Stimulated activated CD4-positive, alpha-beta T cell treated with anti-CD3 and anti-CD28 coated beads, Interleukin-2, amount 100 ng/mL, for 48 hours (primary cell): ENCODE data around the gene PCDHAC2.

ENCODE experiments used
- DNase-seq, 2 donors: peaks; one replicate each; pipeline ENCODE4 v3.0.0-alpha.2; 2020

The PCDHAC2 gene, protein sequence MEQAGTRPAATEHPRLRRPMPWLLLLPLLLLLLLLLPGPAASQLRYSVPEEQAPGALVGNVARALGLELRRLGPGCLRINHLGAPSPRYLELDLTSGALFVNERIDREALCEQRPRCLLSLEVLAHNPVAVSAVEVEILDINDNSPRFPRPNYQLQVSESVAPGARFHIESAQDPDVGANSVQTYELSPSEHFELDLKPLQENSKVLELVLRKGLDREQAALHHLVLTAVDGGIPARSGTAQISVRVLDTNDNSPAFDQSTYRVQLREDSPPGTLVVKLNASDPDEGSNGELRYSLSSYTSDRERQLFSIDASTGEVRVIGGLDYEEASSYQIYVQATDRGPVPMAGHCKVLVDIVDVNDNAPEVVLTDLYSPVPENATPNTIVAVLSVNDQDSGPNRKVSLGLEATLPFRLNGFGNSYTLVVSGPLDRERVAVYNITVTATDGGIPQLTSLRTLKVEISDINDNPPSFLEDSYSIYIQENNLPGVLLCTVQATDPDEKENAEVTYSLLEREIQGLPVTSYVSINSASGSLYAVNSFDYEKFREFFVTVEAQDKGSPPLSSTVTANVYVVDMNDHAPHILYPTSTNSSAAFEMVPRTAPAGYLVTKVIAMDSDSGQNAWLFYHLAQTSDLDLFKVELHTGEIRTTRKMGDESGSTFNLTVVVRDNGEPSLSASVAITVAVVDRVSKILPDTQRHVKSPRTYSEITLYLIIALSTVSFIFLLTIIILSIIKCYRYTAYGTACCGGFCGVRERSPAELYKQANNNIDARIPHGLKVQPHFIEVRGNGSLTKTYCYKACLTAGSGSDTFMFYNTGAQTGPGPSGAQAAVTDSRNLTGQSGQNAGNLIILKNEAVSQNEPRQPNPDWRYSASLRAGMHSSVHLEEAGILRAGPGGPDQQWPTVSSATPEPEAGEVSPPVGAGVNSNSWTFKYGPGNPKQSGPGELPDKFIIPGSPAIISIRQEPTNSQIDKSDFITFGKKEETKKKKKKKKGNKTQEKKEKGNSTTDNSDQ

DNA sequence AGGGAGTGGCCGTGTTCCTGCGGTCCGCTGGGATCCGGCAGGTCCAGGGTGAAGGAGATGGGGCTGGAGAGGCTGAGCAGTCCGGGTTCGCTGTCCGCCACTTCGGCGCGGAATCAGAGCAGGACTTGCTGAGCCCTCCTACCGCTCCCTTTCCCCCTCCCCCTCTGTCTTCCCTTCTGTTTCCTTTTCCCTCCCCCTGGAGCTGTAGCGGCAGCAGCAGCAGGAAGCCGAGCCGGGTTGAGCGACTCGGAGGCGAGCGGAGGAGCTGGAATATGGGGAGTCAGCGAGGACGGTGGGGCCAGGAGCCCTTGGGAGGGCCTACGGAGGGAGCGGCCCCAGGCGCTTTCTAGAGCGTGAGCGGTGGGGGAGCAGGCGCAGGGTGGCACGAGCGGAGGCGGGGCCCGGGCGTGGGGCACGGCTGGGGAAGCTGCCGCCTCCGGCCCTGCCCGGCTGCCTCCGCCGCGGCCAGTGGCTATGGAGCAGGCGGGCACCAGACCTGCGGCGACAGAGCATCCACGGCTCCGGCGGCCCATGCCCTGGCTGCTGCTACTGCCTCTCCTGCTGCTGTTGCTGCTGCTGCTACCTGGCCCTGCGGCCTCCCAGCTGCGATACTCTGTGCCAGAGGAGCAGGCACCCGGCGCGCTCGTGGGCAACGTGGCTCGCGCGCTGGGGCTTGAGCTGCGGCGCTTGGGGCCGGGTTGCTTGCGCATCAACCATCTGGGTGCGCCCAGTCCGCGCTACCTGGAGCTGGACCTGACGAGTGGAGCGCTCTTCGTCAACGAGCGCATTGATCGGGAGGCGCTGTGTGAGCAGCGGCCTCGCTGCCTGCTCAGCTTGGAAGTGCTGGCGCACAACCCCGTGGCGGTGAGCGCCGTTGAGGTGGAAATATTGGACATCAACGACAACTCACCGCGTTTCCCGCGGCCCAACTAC, at the start of gene PCDHAC2:
PCDHAC2 (plus strand) TSS at position 184 of the 933 bp plus-strand sequence; CDS start at position 475, 291 bp downstream.
- DNase-seq = no peak

DNA sequence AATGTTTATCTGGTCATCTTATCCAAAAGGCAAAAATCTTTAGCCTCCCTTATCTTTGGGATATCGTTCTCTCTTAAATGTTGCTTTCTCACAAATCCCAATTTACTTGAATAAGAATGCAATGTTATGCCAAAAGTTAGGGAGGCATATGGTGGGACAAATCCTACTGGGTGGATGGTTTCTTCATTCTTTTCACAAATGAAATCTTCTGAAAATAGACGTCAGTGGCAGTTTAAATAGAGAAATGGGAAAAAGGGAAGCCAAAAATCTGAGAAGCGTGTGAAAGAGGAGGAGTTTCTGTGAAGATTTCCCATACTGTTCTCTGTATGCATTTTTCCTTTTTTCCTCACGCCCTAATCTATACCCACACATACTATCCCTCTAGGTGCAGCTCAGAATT, 42.7 kb upstream of the PCDHAC2 start:
- no peak for DNase-seq

DNA sequence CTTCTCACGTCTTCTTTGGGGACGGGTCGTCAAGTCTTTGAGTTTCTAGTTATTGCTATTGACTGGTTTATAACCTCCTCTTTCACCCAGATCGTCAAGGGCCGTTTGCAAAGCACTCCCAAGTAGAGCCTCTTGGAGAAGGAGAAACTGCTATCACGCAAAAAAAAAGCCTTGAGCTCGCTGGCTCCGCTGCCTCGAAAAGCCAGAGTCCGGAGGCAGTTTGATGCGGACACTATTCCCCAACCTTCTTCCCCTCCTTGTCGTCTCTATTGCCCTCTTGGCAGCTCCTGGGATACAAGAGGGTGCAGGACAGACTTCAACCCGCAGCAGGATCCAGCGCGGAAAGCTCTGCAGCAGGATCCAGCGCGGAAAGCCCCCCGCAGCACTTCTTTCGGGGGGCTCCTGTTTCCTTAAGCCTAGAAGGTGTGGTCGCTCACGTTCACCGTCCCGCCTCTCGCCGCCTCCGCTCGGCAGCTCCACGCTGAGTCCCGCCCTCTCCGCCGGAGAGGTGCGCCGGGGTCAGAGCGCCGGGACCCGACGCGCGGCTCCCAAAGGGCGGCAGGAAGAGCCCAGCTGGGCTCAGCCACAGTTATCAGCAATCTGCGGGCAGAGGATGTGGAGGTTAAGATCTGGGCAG, 40.4 kb upstream of the PCDHAC2 start, which contains the start of gene PCDHAC1:
PCDHAC1 (plus strand) TSS at position 494 of the 637 bp plus-strand sequence. CDS start 594 bp downstream, outside the sequence.
- no peak for DNase-seq

DNA sequence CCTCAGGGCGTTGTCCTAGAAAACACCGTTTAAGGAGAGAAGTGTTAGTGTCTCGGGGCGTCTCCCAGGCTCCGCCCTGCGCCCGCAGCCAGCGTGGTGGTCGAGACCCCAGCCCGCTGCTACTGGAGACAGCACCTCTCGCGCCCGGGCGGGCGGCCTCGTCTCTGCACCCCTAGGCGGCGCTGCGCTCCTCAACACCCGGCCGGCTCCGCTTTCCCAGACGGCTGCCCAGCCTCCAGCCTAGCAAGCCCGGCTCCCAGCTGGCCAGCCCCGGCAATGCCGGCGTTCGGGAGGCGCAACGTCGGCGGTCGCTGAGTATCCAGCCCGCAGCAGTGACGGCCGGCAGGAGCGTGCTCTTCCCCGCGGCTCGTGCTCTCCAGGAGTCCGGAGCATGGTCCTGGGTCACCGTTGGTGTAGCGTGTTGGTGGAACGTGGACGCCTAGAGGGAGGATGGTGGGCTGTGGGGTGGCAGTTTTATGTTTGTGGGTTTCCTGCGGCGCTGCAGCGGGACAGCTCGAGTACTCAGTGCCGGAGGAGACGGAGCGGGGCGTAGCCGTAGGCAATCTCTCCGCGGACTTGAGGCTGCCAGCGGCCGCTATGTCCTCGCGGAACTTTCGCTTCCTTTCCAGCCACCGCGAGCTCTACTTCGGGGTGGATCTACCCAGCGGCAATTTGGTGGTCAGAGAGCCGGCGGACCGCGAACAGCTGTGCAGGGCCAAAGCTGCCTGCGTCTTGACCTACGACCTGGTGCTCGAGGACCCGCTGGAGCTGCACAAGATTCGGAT, 39.6 kb upstream of the PCDHAC2 start:
- DNase-seq = peak; percentile 24 to 38

DNA sequence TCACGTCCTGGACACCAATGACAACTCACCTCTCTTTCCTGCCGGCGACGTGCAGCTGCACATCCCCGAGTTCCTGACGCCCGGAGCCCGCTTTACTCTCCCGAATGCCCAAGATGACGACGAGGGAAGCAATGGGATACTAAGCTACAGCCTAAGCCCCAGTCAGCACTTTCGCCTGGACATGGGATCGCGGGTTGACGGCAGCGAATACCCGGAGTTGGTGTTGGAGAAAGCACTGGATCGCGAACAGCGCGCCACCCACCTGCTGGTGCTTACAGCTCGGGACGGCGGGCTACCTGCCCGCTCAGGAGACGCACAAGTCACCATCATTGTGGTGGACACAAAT, 39.1 kb upstream of the PCDHAC2 start:
- no peak for DNase-seq

DNA sequence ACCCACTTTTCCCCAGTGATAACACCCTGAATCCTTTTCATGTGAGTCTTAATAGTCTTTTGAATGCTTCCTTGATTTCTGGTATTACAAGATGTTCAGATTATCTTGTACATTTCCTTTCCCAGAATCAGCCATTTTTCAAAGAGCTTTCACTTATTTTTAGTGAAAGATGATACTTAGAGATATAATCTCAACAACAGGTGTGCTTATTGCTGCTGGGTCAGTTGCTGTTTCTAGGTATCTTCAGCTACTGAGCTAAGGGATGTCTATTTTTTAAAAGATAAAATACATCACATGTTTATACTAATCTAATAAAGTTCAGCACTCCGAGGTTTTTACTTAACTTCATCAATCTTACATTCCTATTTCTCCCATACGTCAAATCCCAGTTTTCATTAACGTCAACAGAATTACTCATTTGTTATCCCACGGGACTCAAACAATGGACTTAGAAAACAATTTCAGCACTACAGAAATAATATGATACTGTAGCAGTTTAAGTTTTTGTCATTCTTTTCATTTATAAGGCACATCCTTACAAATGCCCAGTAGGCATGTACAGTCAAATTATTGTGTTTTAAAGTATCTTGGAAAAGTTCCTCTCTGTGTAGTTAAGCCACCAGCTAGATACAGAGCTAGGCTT, 31.2 kb upstream of the PCDHAC2 start:
- no peak for DNase-seq

DNA sequence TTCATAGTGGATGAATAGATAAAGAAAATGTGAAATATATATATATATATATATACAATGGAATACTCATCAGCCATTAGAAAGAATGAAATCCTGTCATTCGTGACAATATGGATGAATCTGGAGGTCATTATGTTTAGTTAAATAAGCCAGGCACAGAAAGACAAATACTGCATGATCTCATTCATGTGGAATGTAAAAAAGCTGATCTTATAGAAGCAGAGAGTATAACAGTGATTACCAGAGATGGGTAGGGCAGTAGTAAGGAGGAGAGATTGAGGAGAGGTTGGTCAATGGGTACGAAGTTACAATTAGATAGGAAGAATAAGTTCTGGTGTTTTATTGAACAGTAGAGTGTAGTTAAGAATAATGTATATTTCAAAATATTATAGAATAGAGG, 19.7 kb upstream of the PCDHAC2 start:
- DNase-seq = no peak

DNA sequence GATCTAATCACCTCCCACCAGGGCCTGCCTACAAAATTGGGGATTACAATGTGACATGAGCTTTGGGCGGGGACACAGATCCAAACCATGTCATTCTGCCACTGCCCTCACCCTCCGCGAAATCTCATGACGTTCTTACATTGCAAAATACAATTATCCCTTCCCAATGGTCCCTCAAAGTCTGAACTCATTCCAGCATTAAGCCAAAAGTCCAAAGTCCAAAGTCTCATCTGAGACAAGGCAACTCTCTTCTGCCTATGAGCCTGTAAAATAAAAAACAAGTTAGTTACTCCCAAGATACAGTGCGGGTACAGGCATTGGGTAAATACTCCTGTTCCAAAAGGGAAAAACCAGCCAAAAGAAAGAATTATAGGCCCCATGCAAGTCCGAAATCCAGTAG, 14.6 kb upstream of the PCDHAC2 start:
- DNase-seq = no peak

DNA sequence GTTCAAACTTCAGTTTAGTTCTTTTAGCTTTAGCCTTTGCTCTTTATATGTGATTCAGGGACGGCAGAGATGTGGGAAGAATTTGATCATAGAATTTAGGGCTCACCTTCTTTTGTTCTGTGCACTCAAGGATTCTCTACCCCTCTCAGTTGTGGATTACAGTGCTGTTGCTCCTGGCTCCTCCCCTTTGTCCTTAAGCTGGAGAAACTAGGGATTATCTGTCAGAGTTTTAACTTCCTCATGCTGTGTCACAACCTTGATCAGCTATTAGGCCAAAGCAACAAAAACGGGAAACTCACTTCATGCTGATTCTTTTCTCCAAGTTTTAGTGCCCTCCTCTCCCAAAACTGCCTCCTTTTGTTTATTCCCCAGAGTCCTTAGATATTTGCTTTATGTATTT, 13.0 kb upstream of the PCDHAC2 start:
- DNase-seq = no peak

DNA sequence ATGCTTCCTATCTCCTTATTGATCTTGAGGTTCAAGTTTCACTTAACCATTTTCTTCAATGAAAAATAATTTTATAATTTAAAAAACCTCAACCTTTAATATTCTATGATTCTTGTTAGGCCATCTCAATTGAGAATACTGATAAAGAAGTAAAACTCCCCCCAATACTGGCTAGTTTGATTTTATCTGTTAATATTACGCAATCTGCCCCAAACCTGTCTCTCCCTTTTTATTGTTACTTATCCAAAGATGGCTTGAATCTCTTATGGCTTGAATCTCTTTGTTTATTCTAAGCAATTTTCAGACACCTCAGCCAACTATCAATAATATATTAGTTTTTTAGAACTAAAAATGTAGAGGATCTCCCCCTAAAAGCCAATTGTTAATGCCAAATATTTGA, 4.1 kb upstream of the PCDHAC2 start:
- no peak for DNase-seq

DNA sequence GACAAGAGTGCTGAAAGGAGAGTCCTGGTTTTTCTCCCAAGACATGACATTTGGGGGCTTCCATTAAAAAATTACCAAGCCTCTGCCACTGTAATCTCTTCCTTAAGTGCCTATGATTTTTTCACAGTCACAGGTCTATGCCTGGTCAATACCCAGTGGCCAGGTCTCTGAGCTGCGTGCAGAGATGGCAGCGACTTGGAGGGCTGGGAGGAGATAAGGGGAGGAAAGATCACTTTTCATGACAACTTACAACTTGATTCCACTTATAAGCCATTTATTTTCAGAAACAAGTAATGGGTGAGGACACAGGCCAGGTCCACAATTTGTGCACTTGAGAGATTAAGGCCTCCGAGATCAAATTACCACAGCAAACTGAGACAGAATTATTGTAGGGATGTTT, 1.9 kb upstream of the PCDHAC2 start:
- no peak for DNase-seq

DNA sequence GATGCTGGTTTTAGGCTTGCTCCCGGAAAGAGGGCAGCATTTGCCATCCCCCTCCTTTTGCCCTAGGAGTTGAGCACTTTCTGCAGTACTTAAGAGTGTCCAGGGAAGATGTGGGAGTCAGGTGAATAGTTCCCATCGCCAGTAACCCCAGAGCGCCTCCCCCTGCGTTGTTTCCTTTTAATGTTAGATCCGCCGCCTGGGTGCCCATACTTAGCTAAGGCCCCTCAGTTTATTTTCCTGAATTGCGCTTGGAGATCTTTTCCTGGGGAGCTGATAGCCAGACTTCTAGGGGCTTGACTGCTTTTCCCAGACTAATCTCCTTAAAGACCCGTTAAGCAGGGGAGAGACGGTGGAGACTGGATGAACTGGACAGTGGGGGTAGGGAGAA, 377 bp upstream of the PCDHAC2 start:
- no peak for DNase-seq

DNA sequence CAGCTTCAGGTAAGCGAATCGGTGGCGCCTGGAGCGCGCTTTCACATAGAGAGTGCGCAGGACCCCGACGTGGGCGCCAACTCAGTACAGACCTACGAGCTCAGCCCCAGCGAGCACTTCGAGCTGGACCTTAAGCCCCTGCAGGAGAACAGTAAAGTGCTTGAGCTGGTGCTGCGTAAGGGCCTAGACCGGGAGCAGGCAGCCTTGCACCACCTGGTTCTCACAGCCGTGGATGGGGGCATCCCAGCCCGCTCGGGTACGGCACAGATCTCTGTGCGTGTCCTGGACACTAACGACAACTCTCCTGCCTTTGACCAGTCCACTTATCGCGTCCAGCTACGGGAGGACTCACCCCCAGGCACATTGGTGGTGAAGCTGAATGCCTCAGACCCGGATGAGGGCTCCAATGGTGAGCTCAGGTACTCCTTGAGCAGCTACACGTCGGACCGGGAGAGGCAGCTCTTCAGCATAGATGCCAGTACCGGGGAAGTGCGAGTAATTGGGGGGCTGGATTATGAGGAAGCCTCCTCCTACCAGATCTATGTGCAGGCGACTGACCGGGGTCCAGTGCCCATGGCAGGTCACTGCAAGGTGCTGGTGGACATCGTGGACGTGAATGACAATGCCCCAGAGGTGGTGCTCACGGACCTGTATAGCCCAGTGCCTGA, 1.1 kb downstream of the PCDHAC2 start:
- DNase-seq = no peak

DNA sequence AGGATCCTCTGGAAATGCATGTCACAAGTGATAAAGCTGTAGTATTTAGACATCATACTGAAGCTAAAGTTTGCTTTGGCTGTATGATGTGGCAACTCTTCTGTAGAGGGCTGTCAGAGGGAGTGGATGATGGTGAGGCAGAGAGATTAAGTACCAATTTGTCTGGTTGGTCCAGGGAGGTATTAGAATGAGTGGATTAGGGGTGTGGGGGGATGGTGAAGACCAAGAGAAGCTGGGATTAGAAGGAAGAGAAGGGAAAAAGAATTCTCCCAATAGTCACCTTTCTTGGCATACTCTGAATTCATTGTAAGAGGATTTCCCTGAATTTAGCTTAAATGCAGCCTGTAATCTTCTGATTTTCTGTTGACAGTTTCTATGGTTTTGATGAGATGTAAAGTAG, 3.6 kb downstream of the PCDHAC2 start:
- DNase-seq = no peak

DNA sequence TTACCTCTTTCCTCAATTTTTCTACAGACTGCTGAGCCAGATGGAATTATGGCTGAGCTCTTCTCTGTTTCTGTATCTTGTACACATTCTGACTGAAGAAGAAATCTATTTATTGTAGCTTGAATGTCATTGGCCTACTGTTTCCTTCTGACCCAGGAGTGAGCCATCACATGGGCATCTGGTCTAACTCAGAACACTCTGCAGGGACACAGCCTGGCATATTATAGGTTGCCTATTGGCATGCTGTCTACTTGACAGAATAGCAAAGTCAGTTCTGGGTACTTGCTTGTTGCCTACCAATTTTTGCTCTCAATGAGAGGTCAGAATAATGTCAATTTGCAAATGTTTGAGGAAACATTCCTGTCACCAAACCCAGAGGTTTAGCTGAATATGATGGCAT, 7.3 kb downstream of the PCDHAC2 start:
- no peak for DNase-seq

DNA sequence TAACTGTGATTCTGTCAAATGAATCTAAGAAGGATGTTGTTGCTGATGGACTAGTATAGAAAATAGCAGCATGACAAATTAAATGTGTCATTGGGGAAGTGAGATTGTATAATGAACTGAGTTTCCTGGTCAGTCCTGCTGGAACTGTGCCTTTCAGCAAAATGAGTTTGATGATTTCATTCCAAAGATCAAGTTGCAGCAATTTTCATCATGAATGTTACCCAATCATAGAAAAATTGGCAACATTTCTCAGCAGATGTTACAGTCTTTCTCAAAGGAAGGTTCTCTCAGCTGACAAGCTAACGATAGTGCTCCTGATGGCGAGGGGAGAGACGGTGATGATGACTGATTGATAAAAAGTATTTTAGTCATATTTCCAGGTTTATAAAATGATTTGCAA, 10.7 kb downstream of the PCDHAC2 start:
- DNase-seq = no peak

DNA sequence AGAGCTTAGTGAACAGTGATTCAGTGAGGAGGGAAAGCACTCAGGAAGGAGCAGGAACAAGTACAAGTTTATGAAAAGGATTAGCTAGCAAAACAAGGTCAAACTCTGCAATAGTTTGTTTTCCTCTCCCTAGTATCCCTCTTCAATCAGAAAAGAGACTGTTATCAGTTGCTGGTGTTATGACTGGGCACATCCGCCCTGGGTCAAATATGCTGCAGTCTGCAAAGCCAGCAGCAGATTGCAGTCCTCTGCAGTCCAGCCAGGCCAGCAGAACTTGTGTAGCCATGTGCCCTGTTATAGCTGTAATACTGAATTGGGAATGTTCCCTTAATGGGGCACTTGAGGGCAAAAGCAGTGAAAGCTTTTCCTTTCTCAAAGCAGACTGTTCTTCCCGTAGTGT, 12.0 kb downstream of the PCDHAC2 start:
- DNase-seq = no peak

DNA sequence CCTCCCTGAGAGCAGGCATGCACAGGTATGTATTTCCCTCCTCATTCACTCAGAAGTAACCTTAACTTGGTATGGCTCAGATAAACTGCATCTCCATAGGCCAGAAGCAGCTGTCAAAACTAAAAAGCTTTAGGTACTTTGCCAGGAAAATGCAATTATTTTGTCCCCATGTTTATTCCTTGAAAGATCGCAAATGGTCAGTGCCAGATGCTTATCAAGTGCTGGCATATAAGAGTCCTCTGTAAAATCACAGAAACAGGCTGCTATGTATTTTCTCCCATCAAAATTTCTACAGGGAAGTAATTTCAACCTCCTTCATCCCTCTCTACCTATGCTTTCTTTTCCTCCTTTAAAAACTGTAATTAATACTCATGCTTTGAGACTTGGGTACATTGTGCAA, 12.7 kb downstream of the PCDHAC2 start:
- DNase-seq = no peak

DNA sequence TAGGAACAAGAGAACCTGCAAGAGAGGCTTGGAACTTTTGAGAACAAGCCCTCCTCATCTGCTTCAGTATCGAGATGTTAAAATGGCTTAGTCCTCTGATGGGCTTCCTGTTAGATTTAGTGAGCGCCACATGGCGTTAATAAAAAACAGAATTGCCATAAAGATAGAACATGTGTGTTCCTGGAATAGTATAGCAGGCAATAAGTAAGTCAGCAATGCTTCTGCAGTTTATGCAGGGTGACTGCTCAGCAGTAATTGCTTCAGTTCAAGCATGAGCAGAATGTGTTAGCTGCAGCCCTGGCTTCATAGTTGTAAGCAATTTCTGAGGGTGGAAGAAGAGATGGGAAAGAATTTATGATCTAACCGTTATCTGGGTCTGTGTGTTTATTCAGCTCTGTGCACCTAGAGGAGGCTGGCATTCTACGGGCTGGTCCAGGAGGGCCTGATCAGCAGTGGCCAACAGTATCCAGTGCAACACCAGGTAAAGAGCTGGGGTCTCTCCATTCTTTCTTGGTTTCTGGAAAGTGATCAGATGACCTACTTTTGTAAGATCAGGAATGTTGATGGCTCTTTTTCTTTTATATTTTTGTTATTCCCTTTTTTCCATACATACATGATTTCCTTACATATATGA, 15.9 kb downstream of the PCDHAC2 start:
- DNase-seq = no peak

DNA sequence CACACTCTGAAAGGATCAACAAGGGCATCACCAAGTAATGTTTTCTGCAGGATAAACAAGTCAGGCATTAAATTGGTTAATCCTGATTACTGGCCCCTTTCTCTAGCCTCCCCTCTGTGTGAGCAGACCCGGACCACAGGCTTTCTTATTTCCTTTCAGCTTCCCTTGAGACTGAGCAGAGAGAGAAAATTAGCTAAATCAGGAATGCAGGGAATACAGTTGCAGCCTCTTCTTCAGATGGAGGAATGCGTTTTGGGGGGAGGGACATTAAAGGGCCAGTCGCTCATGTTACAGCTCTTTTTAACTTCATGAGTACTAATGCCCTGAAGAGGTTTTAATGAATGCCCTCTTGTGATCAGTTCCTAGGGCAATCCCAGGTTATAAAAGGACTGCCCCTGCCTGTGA, 19.8 kb downstream of the PCDHAC2 start:
- DNase-seq = no peak
